IPS DF 4.7 (cell line): ENCODE results near the gene LIMCH1.
"Not testable (repeated sequence)": the region's sequence is repeated elsewhere in the genome, so short reads cannot be mapped to it uniquely, and the experiment has no call there.

ENCODE experiments used
- DNase-seq: peaks from one replicate; pipeline ENCODE4 v3.0.0-alpha.2; 2013; ENCODE audit warnings: low spot score; ENCODE audit errors: extremely low read depth

Gene LIMCH1

DNA sequence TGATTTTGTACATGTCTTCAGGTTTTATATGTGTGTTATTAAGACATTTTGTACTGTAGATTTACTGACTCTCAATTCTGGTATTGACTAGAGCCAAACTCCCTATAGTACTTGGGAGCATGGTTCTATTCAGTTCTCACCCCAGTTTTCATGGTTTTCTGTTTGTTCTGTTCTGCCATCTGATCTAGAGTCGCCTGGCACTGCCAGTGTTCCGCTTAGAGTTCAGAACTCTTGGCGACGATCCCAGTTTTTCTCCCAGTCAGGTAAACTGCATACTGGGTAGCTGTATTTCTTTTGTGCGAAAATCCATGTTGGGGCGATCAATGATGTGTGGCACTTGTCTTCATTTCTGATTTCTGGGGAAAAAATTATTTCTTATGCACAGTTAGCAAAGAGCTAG, 132.6 kb downstream of the LIMCH1 start:
- DNase-seq: no peak

- no peak for DNase-seq
Measured at GRCh38 chr4:41670982-41671381, 133.0 kb downstream of the LIMCH1 start.

- DNase-seq: no peak
Measured at GRCh38 chr4:41678086-41678816, 140.3 kb downstream of the LIMCH1 start.

GRCh38 chr4:41678951-41679350, 141.0 kb downstream of the LIMCH1 start:
- no peak for DNase-seq

DNA sequence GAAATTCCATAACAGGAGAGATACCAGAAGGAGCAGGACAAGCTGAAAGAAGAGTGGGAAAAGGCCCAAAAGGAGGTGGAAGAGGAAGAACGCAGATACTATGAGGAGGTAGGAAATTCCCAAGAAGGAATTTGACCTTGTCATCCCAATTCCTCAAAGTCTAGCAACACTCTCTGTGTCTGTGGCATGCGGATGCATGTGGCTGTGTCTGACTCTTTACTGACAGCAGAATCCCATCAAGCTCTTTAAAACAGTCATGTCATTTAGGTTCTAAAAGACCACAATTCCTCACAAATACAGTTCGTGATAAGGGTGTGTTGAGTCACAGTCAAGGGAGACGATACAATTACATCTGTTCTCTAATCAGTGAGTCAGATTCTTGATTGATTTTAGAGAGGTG, 142.0 kb downstream of the LIMCH1 start:
- DNase-seq: no peak

DNA sequence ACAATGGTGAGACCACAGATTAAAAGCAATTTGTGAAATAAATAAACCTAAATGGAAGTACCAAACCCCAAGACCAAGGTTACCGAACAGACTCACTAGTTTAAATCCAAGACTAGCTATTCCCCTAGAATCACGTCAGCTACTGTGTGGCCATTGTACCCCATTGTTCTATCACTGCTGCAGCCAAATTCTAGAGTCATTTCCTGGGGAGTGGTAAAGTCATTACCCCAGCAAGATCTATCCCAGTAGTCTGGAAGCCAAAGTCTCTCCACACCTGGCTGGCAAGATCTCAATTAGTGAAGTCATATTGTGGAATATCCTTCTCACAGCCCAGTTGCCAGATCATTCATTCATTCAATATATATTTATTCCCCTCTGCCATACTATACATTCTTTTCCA, 143.1 kb downstream of the LIMCH1 start:
- DNase-seq: no peak

DNA sequence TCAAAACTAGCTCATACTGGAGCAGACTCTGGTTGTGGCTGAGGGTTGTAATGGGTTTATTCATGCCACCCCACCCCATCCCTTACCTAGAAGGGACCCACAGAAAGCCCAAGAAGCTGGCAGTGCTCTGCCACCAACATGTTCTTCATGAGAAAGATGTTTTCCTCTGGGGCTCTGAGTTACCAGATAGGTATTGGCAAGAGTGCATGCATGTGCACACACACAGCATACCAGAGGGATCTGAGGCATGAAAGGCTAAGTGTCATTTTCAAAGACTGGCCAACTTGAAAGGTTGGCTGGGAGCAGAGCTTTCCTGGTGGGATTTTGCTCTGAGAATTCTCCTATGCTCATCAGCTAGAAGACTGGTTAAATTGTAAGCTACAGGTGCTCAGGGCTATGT, 145.4 kb downstream of the LIMCH1 start:
- DNase-seq: no peak

GRCh38 chr4:41686893-41687292, 148.9 kb downstream of the LIMCH1 start:
- DNase-seq: no peak

GRCh38 chr4:41687971-41688370, 150.0 kb downstream of the LIMCH1 start:
- no peak for DNase-seq

GRCh38 chr4:41692717-41693345, 154.9 kb downstream of the LIMCH1 start:
- no peak for DNase-seq

DNA sequence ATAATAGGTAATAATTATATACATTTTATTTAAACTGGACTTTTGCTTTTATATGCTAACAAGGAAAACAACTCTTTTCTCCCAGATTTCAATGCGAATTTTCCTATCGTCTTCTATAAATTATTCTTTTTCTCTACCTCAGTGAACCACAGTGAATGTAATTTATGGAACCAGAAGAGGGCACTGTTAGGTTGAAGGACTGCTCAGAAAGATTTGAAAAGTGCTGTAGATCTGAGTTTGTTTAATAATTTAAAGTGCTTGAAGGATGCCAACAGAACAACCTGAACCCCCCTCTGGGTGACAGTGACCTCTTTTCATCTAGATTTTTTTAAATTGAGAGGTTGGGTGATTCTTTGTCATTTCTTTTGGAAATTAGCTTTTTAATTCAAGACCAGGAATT, 155.7 kb downstream of the LIMCH1 start:
- DNase-seq: no peak

DNA sequence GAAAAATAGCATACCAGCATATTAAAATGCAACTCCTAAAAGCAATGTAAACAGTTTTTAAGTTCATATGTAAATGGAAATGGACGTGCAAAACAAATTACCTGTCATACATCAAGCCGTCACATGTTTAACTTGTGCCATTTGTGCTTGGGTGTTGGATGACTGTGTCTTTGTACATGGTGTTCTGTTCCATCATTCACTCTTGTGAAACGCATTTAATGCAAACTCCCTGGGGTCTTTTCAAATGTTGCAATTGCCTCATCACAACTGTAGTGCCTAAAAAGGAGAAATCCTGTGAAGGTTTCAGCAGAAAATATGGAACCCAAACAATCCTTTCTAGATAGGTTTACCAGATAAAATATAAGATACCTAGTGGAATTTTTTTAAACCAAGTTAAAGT, 158.2 kb downstream of the LIMCH1 start:
- no peak for DNase-seq

- DNase-seq: no peak
Measured at GRCh38 chr4:41696763-41697162, 158.8 kb downstream of the LIMCH1 start.

DNA sequence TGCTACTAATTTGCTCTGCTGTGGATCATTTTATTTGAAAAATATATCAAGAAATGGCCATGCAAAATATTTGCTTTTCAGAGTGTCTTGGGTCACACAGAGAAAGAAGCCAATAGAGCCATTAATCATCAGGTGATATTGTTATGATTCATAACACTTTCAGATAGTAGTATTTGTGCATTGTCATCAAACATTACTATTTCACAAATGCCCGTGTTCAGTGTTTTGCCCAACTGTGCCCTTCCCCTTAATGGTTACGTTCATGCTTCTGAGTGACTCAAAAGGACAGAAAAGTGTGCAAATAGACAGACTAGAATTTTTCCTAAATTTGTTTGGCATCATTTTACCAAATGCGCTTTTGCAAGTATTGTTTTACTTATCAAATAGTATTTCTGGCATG, 164.0 kb downstream of the LIMCH1 start:
- DNase-seq: no peak

DNA sequence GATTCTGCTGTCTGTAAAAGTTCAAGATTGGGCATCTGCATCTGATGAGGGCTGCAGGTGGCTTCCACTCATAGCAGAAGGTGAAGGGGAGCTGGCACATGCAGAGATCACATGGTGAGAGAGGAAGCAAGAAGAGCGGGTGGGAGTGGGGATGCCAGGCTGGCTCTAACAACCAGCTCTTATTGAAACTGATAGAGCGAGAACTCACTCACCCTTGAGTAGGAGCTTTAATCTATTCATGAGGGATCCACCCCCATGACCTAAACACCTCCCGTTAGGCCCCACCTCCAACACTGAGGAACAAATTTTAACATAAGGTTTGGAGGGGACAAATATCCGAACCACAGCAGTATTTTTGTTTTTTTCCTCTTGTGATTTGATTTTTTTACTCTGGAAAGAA, 164.8 kb downstream of the LIMCH1 start:
- DNase-seq: no peak

GRCh38 chr4:41703785-41704184, 165.8 kb downstream of the LIMCH1 start:
- no peak for DNase-seq

DNA sequence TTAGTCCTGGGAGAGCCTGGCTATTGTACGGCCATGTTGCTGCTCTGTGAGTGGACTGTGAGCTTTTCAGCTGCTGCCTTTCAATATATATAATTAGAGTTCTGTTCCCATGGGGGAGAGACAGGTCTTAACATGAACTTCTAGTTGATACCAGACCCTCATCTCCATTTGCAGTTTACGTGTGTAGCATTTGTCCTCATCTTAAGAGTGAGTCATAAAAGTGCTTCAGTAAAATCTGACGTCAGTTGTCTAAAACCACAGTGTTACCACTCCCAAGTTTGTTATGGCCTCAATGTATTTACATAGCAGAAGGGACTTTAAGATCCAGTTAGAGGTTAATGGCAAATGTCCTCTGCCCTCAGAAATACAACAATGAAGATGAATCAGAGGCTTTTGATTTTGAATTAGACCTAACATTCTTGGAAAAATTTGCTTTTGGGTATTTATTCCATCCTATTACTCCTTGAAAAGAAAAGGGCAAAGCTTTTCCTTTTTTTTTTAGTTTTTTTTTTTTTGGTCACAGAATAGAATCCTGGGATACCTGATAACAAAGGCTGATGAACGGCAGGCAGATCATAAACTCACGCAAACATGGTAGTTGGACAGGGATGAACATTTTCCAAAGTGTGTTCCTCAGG, 172.0 kb downstream of the LIMCH1 start:
- DNase-seq: no peak

- DNase-seq: not testable (repeated sequence)
Measured at GRCh38 chr4:41711654-41712053, 173.7 kb downstream of the LIMCH1 start.

DNA sequence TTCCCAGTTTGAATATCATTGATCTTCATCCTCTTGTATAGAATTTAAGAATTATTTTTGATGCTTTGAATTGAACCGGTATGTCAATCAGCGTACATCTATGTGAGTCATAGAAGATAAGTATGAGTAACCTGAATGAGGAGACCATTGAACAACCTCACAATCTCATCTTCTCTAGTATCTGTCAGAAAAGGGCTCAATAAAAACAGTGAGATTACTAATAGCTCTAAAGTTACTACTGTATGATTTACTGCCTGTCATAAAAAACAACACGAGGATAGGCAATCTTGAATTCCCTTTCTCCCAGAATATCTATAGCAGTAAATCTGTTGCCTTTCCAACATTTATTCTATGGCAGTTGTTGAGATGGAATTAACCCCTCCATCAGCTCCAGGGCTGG, 174.5 kb downstream of the LIMCH1 start:
- DNase-seq: no peak

- no peak for DNase-seq
Measured at GRCh38 chr4:41713768-41714167, 175.8 kb downstream of the LIMCH1 start.

DNA sequence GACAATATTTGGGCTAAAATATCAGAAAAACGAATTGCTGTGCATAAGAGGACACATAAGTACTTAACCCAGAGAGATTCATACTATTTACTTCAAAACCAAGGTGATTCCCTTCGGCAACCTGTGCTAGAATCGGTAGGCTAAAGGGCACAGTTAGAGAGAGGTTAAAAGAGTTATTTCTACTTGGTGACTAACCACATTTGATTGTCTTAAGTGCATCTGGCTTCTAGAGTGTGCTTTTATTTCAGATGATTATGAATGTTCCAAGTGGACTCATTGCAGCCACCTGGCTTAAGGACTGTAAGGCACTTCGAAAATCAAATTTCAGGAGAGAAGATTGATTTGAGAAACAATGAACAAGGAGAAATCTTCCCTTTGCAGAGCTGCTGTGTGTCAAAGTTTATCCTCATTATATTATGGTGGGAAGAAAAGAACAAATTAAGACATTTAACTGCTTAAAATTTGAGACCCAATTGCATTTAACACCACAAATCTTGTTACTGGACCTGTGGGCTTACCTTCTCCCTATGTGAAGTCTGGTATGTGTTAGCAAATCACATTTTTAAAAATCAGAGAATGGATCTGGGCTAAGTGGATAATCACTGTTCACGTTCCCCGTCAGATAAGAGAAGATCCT, 176.5 kb downstream of the LIMCH1 start:
- DNase-seq: no peak

DNA sequence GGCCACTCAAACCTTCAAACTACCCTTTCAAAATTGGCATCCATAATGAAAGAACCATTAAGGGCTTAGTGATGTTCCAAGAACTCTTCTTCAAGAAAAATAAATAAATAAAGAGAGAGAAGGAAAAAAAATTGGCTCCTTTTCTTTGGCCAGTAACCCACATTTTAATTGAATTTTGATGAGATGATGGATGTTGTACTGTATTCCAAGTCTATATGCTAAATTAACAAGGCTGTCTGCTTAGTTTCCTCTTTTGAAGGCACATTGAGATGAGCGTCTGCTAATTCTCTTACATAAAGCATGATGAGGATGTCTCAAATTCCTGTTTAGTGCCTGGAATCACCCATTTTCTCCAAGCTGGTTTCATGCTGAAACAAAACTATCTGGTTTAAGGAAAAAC, 177.2 kb downstream of the LIMCH1 start:
- DNase-seq: no peak
